PC-9 (cell line): ENCODE results near the gene RSL1D1. TPM values are rescaled to one million over a fixed set of nuclear protein-coding genes. Genes with fewer than 3 reads are reported as not detected.

Source experiments
- BruUV-seq: library from RNA; stranded (reverse); fragments of 400-500 nt; replicated peaks from 2 replicates; lab custom pipeline; 2021; lab: Mats Ljungman, UMichigan
- CTCF ChIA-PET: fragments of 300-600 bp; sonication (Branson Sonifier 250); formaldehyde crosslinking; loops from one replicate; lab custom pipeline; 2022; ENCODE audit warnings: antibody characterized with exemption; lab: Charles Lee
- POLR2A ChIA-PET: fragments of 300-600 bp; sonication (Branson Sonifier 250); formaldehyde crosslinking; loops from one replicate; lab custom pipeline; 2022; ENCODE audit warnings: antibody characterized with exemption; ENCODE audit not compliant: unreplicated experiment; lab: Charles Lee
- DNase-seq, 2 experiments: peaks; one replicate each; pipeline versions ENCODE4 v3.0.0 to v3.0.0-alpha.2; 2015 to 2022; ENCODE audit warnings: mixed read lengths in 1 of 2
- H2AFZ ChIP-seq: fragments of 200-600 bp; sonication (generic); 2 replicates; pipeline ENCODE4 v1.8.1; 2017; ENCODE audit warnings: antibody characterized with exemption
- H3F3A ChIP-seq: fragments of 200-600 bp; sonication (generic); 2 replicates; pipeline ENCODE4 v1.8.1; 2017; ENCODE audit warnings: antibody characterized with exemption, mild to moderate bottlenecking, low read depth; ENCODE audit not compliant: insufficient read depth
- H3K27ac ChIP-seq: fragments of 200-600 bp; sonication (generic); 2 replicates; pipeline ENCODE4 v1.6.1; 2016; ENCODE audit warnings: mixed run types
- H3K27me3 ChIP-seq: fragments of 200-600 bp; sonication (generic); 2 replicates; pipeline ENCODE4 v1.6.1; 2016; ENCODE audit warnings: low read depth, mixed run types; ENCODE audit not compliant: insufficient read depth
- H3K36me3 ChIP-seq: fragments of 200-600 bp; sonication (generic); 2 replicates; pipeline ENCODE4 v1.6.1; 2016; ENCODE audit warnings: low read depth, mixed run types
- H3K4me1 ChIP-seq: fragments of 200-600 bp; sonication (generic); replicated peaks from 2 replicates; pipeline ENCODE4 v1.6.1; 2016; ENCODE audit warnings: mixed run types; ENCODE audit not compliant: insufficient read depth
- H3K4me2 ChIP-seq: fragments of 200-600 bp; sonication (generic); 2 replicates; pipeline ENCODE4 v1.6.1; 2017; ENCODE audit warnings: mixed run types
- H3K4me3 ChIP-seq: fragments of 200-600 bp; sonication (generic); 2 replicates; pipeline ENCODE4 v1.6.1; 2016; ENCODE audit warnings: mixed run types
- H3K79me2 ChIP-seq: fragments of 200-600 bp; sonication (generic); 2 replicates; pipeline ENCODE4 v1.6.1; 2017; ENCODE audit warnings: low read depth, mixed run types
- H3K9me2 ChIP-seq: fragments of 200-600 bp; sonication (generic); 2 replicates; pipeline ENCODE4 v1.8.1; 2017; ENCODE audit warnings: mild to moderate bottlenecking; ENCODE audit not compliant: insufficient read depth
- H3K9me3 ChIP-seq: fragments of 200-600 bp; sonication (generic); 2 replicates; pipeline ENCODE4 v1.8.1; 2016; ENCODE audit warnings: low read depth; ENCODE audit not compliant: insufficient read depth
- H4K20me1 ChIP-seq: fragments of 200-600 bp; sonication (generic); 2 replicates; pipeline ENCODE4 v1.8.1; 2017; ENCODE audit not compliant: insufficient read depth
- CTCF ChIP-seq: fragments of 200-600 bp; sonication (generic); conservative IDR thresholded peaks from 2 replicates; pipeline ENCODE4 v1.6.1; 2017; ENCODE audit warnings: mixed run types, antibody characterized with exemption, mild to moderate bottlenecking, moderate library complexity
- EZH2 ChIP-seq: fragments of 200-600 bp; sonication (generic); IDR thresholded peaks from 2 replicates; pipeline ENCODE4 v1.8.0; 2017; ENCODE audit warnings: antibody characterized with exemption, low read depth
- intact Hi-C: fragments of 100-400 bp; cut with micrococcal nuclease; formaldehyde crosslinking; loops from one replicate; pipeline ENCODE4 v1.10.0; 2022; ENCODE audit not compliant: unreplicated experiment
- total RNA-seq: library from RNA; stranded (reverse); gene quantifications from 2 replicates; pipeline ENCODE4 v1.2.3, GENCODE V29; 2021

The RSL1D1 gene
- total RNA-seq, 1 experiment from 2014 or later = 226 TPM

DNA sequence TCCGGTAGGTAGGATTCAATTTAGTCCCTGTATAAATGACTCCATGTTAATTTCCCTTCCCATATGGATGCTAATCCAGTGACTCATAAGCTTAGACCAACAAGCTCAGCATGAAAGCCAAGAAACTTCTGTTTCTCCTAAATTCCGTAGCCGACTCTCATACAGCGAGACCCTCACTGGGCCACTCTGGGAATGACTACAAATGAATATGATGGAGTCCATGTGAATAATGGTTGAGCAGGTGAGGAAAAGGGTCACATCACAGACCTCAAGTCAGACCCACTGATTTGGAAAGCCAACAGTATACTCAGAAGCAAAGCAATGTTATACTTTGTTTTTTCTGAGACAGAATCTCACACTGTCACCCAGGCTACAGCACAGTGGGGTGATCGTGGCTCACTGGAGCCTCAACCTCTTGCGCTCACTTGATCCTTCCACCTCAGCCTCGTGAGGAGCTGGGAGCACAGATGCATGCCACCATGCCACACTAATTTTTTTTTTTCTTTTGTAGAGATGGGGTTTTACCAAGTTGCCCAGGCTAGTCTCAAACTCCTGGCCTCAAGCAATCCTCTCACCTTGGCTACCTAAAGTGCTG is 14.6 kb downstream of the RSL1D1 start:
- Histone ChIP-seq H3K36me3 (peaks cover 34% of the 10 kb centered on the region), H3K27me3 (no peaks in the 10 kb centered on the region), H3K4me1 (0 out of 2 replicates have a peak, but pooled peaks cover 8% of the 10 kb centered on the region), H2AFZ (no peak overlapping the region), H4K20me1 (peaks cover 47% of the 10 kb centered on the region), H3K4me2 (no peak overlapping the region), H3F3A (peaks cover 61% of the 10 kb centered on the region; the same call in 1 of the 2 replicates), H3K79me2 (no peaks in the 10 kb centered on the region), H3K9me2 (no peaks in the 10 kb centered on the region), H3K27ac (no peak overlapping the region), H3K9me3 (no peaks in the 10 kb centered on the region), H3K4me3 (no peak overlapping the region)
- ChIA-PET CTCF (interaction anchor here (0.6 kb wide), 1 partner anchor 1063 kb away, joined by 3 read pairs; no protein-coding TSS in a partner anchor), POLR2A (no interaction called here)
- no peak for TF ChIP-seq EZH2
- TF ChIP-seq CTCF = no peak
- DNase-seq = no peak
- intact Hi-C loops = no loop called here
- no TSS peak for BruUV-seq

- intact Hi-C loops = no loop called here
- BruUV-seq = no TSS peak
- H3K27ac ChIP-seq = no peak overlapping the region
- H2AFZ ChIP-seq = no peak overlapping the region
- H3K4me2 ChIP-seq = no peak overlapping the region
- DNase-seq = no peak
- H3K4me1 ChIP-seq = 0 out of 2 replicates have a peak, but pooled peaks cover 8% of the 10 kb centered on the region
- POLR2A ChIA-PET = no interaction called here
- TF ChIP-seq EZH2 (no peak), CTCF (no peak)
- H4K20me1 ChIP-seq = peaks cover 40% of the 10 kb centered on the region
- peaks cover 59% of the 10 kb centered on the region; the same call in 1 of the 2 replicates for H3F3A ChIP-seq
- no peak overlapping the region for H3K4me3 ChIP-seq
- H3K9me2 ChIP-seq = no peaks in the 10 kb centered on the region
- H3K9me3 ChIP-seq = no peaks in the 10 kb centered on the region
- H3K27me3 ChIP-seq = no peaks in the 10 kb centered on the region
- H3K36me3 ChIP-seq = peaks cover 28% of the 10 kb centered on the region
- CTCF ChIA-PET = interaction anchor here (0.6 kb wide), 2 partner anchors 189 to 1064 kb away, joined by 3 to 9 read pairs; no protein-coding TSS in a partner anchor
- no peaks in the 10 kb centered on the region for H3K79me2 ChIP-seq
Observed at GRCh38 chr16:11835891-11836649, 15.3 kb downstream of the RSL1D1 start.

GRCh38 chr16:11835309-11835708 is 16.0 kb downstream of the RSL1D1 start:
- POLR2A ChIA-PET = no interaction called here
- CTCF ChIA-PET = interaction anchor here (0.5 kb wide), 1 partner anchor 362 kb away, joined by 5 read pairs; no protein-coding TSS in a partner anchor
- intact Hi-C loops = no loop called here
- Histone ChIP-seq H3K4me1 (0 out of 2 replicates have a peak, but pooled peaks cover 8% of the 10 kb centered on the region), H3K4me3 (no peak overlapping the region), H3K4me2 (no peak overlapping the region), H3K79me2 (no peaks in the 10 kb centered on the region), H3K36me3 (peaks cover 26% of the 10 kb centered on the region), H3F3A (peaks cover 59% of the 10 kb centered on the region; the same call in 1 of the 2 replicates), H3K27me3 (no peaks in the 10 kb centered on the region), H2AFZ (no peak overlapping the region), H4K20me1 (peaks cover 39% of the 10 kb centered on the region), H3K9me2 (no peaks in the 10 kb centered on the region), H3K27ac (no peak overlapping the region), H3K9me3 (no peaks in the 10 kb centered on the region)
- no peak for DNase-seq
- BruUV-seq = no TSS peak
- TF ChIP-seq EZH2 (no peak), CTCF (no peak)
